ENCODE data around the gene GATAD2A. TPM values are rescaled to one million over a fixed set of nuclear protein-coding genes. Genes with fewer than 3 reads are reported as not detected.

Gene GATAD2A
- total RNA-seq, 4 donors from 2014 or later = 34.9 to 60.5 (median 42.5) TPM

GRCh38 chr19:19515642-19516519, 110.4 kb downstream of the GATAD2A start, which contains the start of gene NDUFA13:
TSS of gene NDUFA13 (plus strand) at chr19:19516225. CDS start at chr19:19516239, 14 bp downstream.
- intact Hi-C loops (cut with DNase I) = no loop called here
- H3K4me1 ChIP-seq = peaks cover 26 to 57% (median 52%) of the 10 kb centered on the region in 4 donors

GRCh38 chr19:19517235-19517619, 111.8 kb downstream of the GATAD2A start:
- no peak for DNase-seq (ENCODE audit: extremely low spot score)
- Histone ChIP-seq H3K36me3 (peaks cover 0 to 25% (median 13%) of the 10 kb centered on the region in 4 donors), H3K27me3 (no peaks in the 10 kb centered on the region), H3K4me3 (peak overlapping the region; percentile 76 to 97 (median 86)), H3K27ac (replicated peaks in 1 of 4) (no peak overlapping the region), H3K9me3 (peaks cover 0 to 5% (median 3%) of the 10 kb centered on the region in 4 donors), H3K4me1 (peaks cover 26 to 70% (median 52%) of the 10 kb centered on the region in 4 donors)
- 82% methylated on average over 10 of the region's 10 CpGs for WGBS
- TF ChIP-seq CTCF (IDR thresholded peaks at IDR 0.05) (no peak), POLR2A (IDR thresholded peaks at IDR 0.05; ENCODE audit: low read depth) (no peak), EP300 (IDR thresholded peaks at IDR 0.05) (no peak), POLR2AphosphoS5 (IDR thresholded peaks at IDR 0.05) (no peak)
- intact Hi-C loops (cut with DNase I) = no loop called here

More at GRCh38 chr19:19515642-19516519, 110.4 kb downstream of the GATAD2A start, which contains the start of gene NDUFA13:
- Histone ChIP-seq H3K4me3 (peak within 1 kb of the TSS; percentile 76 to 97 (median 86)), H3K27ac (replicated peaks in 1 of 4) (peak within 1 kb of the TSS; percentile 86 to 91 (median 91)), H3K9me3 (peaks cover 0 to 5% (median 3%) of the 10 kb centered on the region in 4 donors), H3K27me3 (no peaks in the 10 kb centered on the region), H3K36me3 (peaks cover 0 to 21% (median 13%) of the 10 kb centered on the region in 4 donors)
- DNase-seq (ENCODE audit: extremely low spot score) = peak; percentile 98
- TF ChIP-seq POLR2A (IDR thresholded peaks at IDR 0.05; ENCODE audit: low read depth) = peak; percentile 50
- TF ChIP-seq CTCF (IDR thresholded peaks at IDR 0.05) = peak in 1 of 3 experiments; percentile 8
- no peak for TF ChIP-seq EP300 (IDR thresholded peaks at IDR 0.05)
- peak; percentile 99 for TF ChIP-seq POLR2AphosphoS5 (IDR thresholded peaks at IDR 0.05)
- WGBS = 2% methylated on average over 22 of the region's 61 CpGs

GRCh38 chr19:19520989-19521388, 115.5 kb downstream of the GATAD2A start:
- no peak for DNase-seq (ENCODE audit: extremely low spot score)
- no peak overlapping the region for H3K4me3 ChIP-seq
- H3K27ac ChIP-seq (replicated peaks in 1 of 4) = no peak overlapping the region
- TF ChIP-seq POLR2A (IDR thresholded peaks at IDR 0.05; ENCODE audit: low read depth) = no peak
- TF ChIP-seq CTCF (IDR thresholded peaks at IDR 0.05) = no peak
- TF ChIP-seq EP300 (IDR thresholded peaks at IDR 0.05) = no peak
- TF ChIP-seq POLR2AphosphoS5 (IDR thresholded peaks at IDR 0.05) = no peak
- peaks cover 0 to 51% (median 26%) of the 10 kb centered on the region in 4 donors for H3K36me3 ChIP-seq
- 81% methylated on average over 6 of the region's 6 CpGs for WGBS
- no peaks in the 10 kb centered on the region for H3K9me3 ChIP-seq
- intact Hi-C loops (cut with DNase I) = no loop called here
- no peaks in the 10 kb centered on the region for H3K27me3 ChIP-seq
- peaks cover 20 to 68% (median 37%) of the 10 kb centered on the region in 4 donors for H3K4me1 ChIP-seq

GRCh38 chr19:19523177-19523576, 117.7 kb downstream of the GATAD2A start:
- no peak overlapping the region for H3K4me3 ChIP-seq
- no peaks in the 10 kb centered on the region for H3K9me3 ChIP-seq
- H3K27me3 ChIP-seq = no peaks in the 10 kb centered on the region
- H3K27ac ChIP-seq (replicated peaks in 1 of 4) = no peak overlapping the region
- intact Hi-C loops (cut with DNase I) = no loop called here
- no peak for TF ChIP-seq EP300 (IDR thresholded peaks at IDR 0.05)
- TF ChIP-seq CTCF (IDR thresholded peaks at IDR 0.05) = no peak
- TF ChIP-seq POLR2AphosphoS5 (IDR thresholded peaks at IDR 0.05) = no peak
- TF ChIP-seq POLR2A (IDR thresholded peaks at IDR 0.05; ENCODE audit: low read depth) = no peak
- 97% methylated on average over 3 of the region's 3 CpGs for WGBS
- DNase-seq (ENCODE audit: extremely low spot score) = no peak
- H3K4me1 ChIP-seq = peaks cover 8 to 62% (median 23%) of the 10 kb centered on the region in 4 donors
- peaks cover 13 to 73% (median 48%) of the 10 kb centered on the region in 4 donors for H3K36me3 ChIP-seq

Data from esophagus muscularis mucosa (tissue), 4 donors.